Osteoblast (primary cell): ENCODE results near the gene LAMA5. TPM values are rescaled to one million over a fixed set of nuclear protein-coding genes. Genes with fewer than 3 reads are reported as not detected.

Source experiments
- DNase-seq: peaks from one replicate; pipeline ENCODE4 v3.0.0; 2011; ENCODE audit warnings: low spot score, mixed read lengths; ENCODE audit not compliant: insufficient read length; ENCODE audit errors: missing footprints
- H2AFZ ChIP-seq: 2 replicates; pipeline ENCODE4 v1.6.0; 2011; ENCODE audit warnings: mild to moderate bottlenecking, low read length
- H3K27ac ChIP-seq: 2 replicates; pipeline ENCODE4 v1.5.1; 2011; ENCODE audit warnings: mild to moderate bottlenecking, low read depth, low read length, moderate library complexity
- H3K27me3 ChIP-seq: 2 replicates; pipeline ENCODE4 v1.6.0; 2012; ENCODE audit warnings: mild to moderate bottlenecking, control low read depth, inconsistent platforms, low read length, moderate library complexity; ENCODE audit not compliant: insufficient read depth
- H3K36me3 ChIP-seq: 2 replicates; pipeline ENCODE4 v1.5.1; 2011; ENCODE audit warnings: mild to moderate bottlenecking, low read length, control low read depth, moderate library complexity; ENCODE audit not compliant: insufficient read depth
- H3K4me1 ChIP-seq: 2 replicates; pipeline ENCODE4 v1.5.1; 2011; ENCODE audit warnings: mild to moderate bottlenecking, low read length, control low read depth, moderate library complexity; ENCODE audit not compliant: insufficient read depth
- H3K4me2 ChIP-seq: 2 replicates; pipeline ENCODE4 v1.6.0; 2011; ENCODE audit warnings: mild to moderate bottlenecking, low read length; ENCODE audit not compliant: insufficient read depth
- H3K4me3 ChIP-seq: fragments of 200-600 bp; sonication (generic); 3 replicates; pipeline ENCODE4 v1.5.1; 2012; ENCODE audit warnings: mild to moderate bottlenecking, low read length, inconsistent platforms; ENCODE audit not compliant: insufficient read depth
- H3K79me2 ChIP-seq: 2 replicates; pipeline ENCODE4 v1.6.0; 2012; ENCODE audit warnings: mild to moderate bottlenecking, low read length, control low read depth, inconsistent platforms; ENCODE audit not compliant: insufficient read depth
- H3K9me3 ChIP-seq: 2 replicates; pipeline ENCODE4 v1.5.1; 2011; ENCODE audit warnings: low read depth, low read length, control low read depth
- H4K20me1 ChIP-seq: 2 replicates; pipeline ENCODE4 v1.6.0; 2012; ENCODE audit warnings: mild to moderate bottlenecking, low read length, control low read depth; ENCODE audit not compliant: insufficient read depth
- CTCF ChIP-seq: IDR thresholded peaks from 2 replicates; pipeline ENCODE4 v1.5.1; 2011; ENCODE audit warnings: mild to moderate bottlenecking, low read depth, low read length, moderate library complexity; ENCODE audit errors: extremely low read depth
- total RNA-seq: library from RNA; depleted of rRNA; stranded (reverse); fragments of >200 nt; gene quantifications from 2 replicates; pipeline ENCODE4 v1.2.3, GENCODE V29; 2012

LAMA5 gene
- total RNA-seq, 1 donor: 2.2 TPM

GRCh38 chr20:62321521-62321948 is 45.6 kb downstream of the LAMA5 start:
- H3K36me3 ChIP-seq: no peaks in the 10 kb centered on the region
- no peaks in the 10 kb centered on the region for H3K9me3 ChIP-seq
- no peak overlapping the region for H3K4me3 ChIP-seq
- no peaks in the 10 kb centered on the region for H4K20me1 ChIP-seq
- H2AFZ ChIP-seq: no peak overlapping the region
- no peak for DNase-seq
- H3K4me2 ChIP-seq: no peak overlapping the region
- no peaks in the 10 kb centered on the region for H3K79me2 ChIP-seq
- H3K27ac ChIP-seq: no peak overlapping the region
- no peak for TF ChIP-seq CTCF
- no peaks in the 10 kb centered on the region for H3K27me3 ChIP-seq
- no peaks in the 10 kb centered on the region for H3K4me1 ChIP-seq

- no peaks in the 10 kb centered on the region for H3K4me1 ChIP-seq
- TF ChIP-seq CTCF: no peak
- H3K27me3 ChIP-seq: no peaks in the 10 kb centered on the region
- H3K4me2 ChIP-seq: no peak overlapping the region
- DNase-seq: no peak
- no peak overlapping the region for H2AFZ ChIP-seq
- H3K79me2 ChIP-seq: no peaks in the 10 kb centered on the region
- no peaks in the 10 kb centered on the region for H3K36me3 ChIP-seq
- no peak overlapping the region for H3K27ac ChIP-seq
- H3K4me3 ChIP-seq: no peak overlapping the region
- H4K20me1 ChIP-seq: no peaks in the 10 kb centered on the region
- H3K9me3 ChIP-seq: no peaks in the 10 kb centered on the region
These were observed 46.3 kb downstream of the LAMA5 start for GRCh38 chr20:62320581-62321354.

DNA sequence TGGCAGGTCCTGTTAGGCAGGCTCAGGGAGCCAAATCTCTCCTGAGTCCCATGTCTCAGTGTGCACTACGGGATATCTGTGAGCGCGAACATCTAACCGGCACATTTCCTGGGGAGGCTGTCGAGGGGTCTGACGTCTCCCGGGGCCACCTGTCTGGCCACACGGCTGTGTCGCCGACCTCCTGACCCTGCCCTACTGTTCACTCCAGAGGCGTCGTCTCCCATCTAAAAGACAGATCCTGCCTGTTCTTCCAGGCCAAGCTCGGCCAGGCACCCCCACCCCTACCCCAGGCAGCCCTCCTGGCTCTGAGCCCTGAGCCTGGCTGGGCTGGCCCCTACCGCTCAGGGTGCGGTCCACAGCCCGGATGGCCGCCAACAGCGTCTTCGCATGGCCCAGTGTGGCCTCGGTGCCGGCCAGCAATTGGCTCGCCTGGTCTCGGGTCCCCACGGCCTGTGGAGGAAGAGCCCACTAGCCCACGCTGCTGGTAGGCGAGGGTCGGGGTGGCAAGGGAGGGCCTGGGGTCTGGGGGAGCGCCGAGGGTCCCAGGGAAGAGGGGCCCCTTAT is 47.7 kb downstream of the LAMA5 start:
- DNase-seq: no peak
- Histone ChIP-seq H3K36me3 (no peaks in the 10 kb centered on the region), H3K27me3 (no peaks in the 10 kb centered on the region), H3K4me1 (no peaks in the 10 kb centered on the region), H3K4me3 (no peak overlapping the region), H3K9me3 (no peaks in the 10 kb centered on the region), H4K20me1 (no peaks in the 10 kb centered on the region), H3K79me2 (no peaks in the 10 kb centered on the region), H2AFZ (no peak overlapping the region), H3K27ac (no peak overlapping the region), H3K4me2 (no peak overlapping the region)
- TF ChIP-seq CTCF: no peak
